Measurements from ENCODE around the gene PRND.

DNA sequence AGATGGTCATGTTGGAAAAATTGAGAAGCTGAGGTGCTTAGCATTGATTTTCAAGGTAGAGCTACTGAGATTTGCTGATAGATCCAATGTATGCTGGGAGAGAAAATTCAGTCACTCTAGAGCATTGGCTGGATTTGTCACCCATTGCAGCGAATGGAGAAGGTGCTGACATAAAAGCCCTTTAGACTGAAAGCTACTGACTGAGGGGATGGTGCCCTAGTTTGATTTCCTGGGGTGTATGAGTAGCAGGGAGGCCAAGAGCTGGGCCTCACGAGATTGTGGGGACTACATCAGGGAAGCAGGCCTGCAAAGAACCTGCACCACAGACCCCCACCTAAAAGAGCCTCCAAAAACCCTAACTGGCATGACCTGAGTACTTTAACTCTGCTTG, 23.9 kb upstream of the PRND start:
- TF ChIP-seq, protein P1, sequence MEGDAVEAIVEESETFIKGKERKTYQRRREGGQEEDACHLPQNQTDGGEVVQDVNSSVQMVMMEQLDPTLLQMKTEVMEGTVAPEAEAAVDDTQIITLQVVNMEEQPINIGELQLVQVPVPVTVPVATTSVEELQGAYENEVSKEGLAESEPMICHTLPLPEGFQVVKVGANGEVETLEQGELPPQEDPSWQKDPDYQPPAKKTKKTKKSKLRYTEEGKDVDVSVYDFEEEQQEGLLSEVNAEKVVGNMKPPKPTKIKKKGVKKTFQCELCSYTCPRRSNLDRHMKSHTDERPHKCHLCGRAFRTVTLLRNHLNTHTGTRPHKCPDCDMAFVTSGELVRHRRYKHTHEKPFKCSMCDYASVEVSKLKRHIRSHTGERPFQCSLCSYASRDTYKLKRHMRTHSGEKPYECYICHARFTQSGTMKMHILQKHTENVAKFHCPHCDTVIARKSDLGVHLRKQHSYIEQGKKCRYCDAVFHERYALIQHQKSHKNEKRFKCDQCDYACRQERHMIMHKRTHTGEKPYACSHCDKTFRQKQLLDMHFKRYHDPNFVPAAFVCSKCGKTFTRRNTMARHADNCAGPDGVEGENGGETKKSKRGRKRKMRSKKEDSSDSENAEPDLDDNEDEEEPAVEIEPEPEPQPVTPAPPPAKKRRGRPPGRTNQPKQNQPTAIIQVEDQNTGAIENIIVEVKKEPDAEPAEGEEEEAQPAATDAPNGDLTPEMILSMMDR (IDR thresholded peaks at IDR 0.05; ENCODE audit: low read depth, low read length): no peak
- TF ChIP-seq POLR2A (IDR thresholded peaks at IDR 0.05; ENCODE audit: extremely low read depth, insufficient read length): no peak
